SU-DHL-6 (cell line): ENCODE measurements around the gene MOCOS.

Source experiments
- H2AFZ ChIP-seq: fragments of 200-600 bp; sonication (generic); 2 replicates; pipeline ENCODE4 v1.6.1; 2014; ENCODE audit warnings: low read depth, mild to moderate bottlenecking, moderate library complexity, mixed read lengths, antibody characterized with exemption, low read length; ENCODE audit not compliant: severe bottlenecking
- H3F3A ChIP-seq: fragments of 200-600 bp; shearing (Covaris generic); 2 replicates; pipeline ENCODE4 v1.6.0; 2016; ENCODE audit warnings: antibody characterized with exemption, mild to moderate bottlenecking; ENCODE audit not compliant: insufficient read depth
- H3K27ac ChIP-seq: fragments of 200-600 bp; sonication (generic); 2 replicates; pipeline ENCODE4 v1.5.1; 2016; ENCODE audit warnings: low read depth, mild to moderate bottlenecking, low read length, moderate library complexity, mixed read lengths
- H3K27me3 ChIP-seq: fragments of 200-600 bp; sonication (generic), shearing (Covaris generic); 2 replicates; pipeline ENCODE4 v1.6.0; 2014; ENCODE audit warnings: mild to moderate bottlenecking, low read length
- H3K36me3 ChIP-seq: fragments of 200-600 bp; sonication (generic); 2 replicates; pipeline ENCODE4 v1.6.1; 2014; ENCODE audit warnings: mild to moderate bottlenecking, low read length, mixed read lengths
- H3K4me2 ChIP-seq: fragments of 300-600, 200-600 bp; shearing (Covaris generic), sonication (generic); 2 replicates; pipeline ENCODE4 v1.6.0; 2014; ENCODE audit warnings: low read length, low read depth, mild to moderate bottlenecking; ENCODE audit not compliant: poor library complexity, severe bottlenecking
- H3K4me3 ChIP-seq: fragments of 200-600 bp; sonication (generic); 2 replicates; pipeline ENCODE4 v1.5.1; 2014; ENCODE audit warnings: antibody characterized with exemption, low read length, mild to moderate bottlenecking, mixed read lengths; ENCODE audit not compliant: insufficient read depth, poor library complexity, severe bottlenecking
- H3K79me2 ChIP-seq: fragments of 200-600 bp; sonication (generic); 2 replicates; pipeline ENCODE4 v1.6.1; 2014; ENCODE audit warnings: mild to moderate bottlenecking, low read length, moderate library complexity; ENCODE audit not compliant: insufficient read depth
- H3K9ac ChIP-seq: fragments of 200-600 bp; sonication (generic); 2 replicates; pipeline ENCODE4 v1.7.0; 2014; ENCODE audit warnings: mild to moderate bottlenecking, low read length
- H3K9me2 ChIP-seq: fragments of 200-600 bp; sonication (generic); replicated peaks from 2 replicates; pipeline ENCODE4 v1.6.1; 2014; ENCODE audit warnings: low read length; ENCODE audit not compliant: insufficient read depth
- H3K9me3 ChIP-seq: fragments of 200-600 bp; sonication (generic); 2 replicates; pipeline ENCODE4 v1.6.1; 2014; ENCODE audit warnings: low read length, mixed read lengths; ENCODE audit not compliant: insufficient read depth
- H4K20me1 ChIP-seq: fragments of 200-600 bp; sonication (generic); 2 replicates; pipeline ENCODE4 v1.6.1; 2014; ENCODE audit warnings: low read depth, mild to moderate bottlenecking, antibody characterized with exemption, low read length, moderate library complexity, mixed read lengths
- CTCF ChIP-seq: fragments of 200-600 bp; sonication (generic); IDR thresholded peaks from one replicate; pipeline ENCODE4 v1.5.1; 2017; ENCODE audit warnings: antibody characterized with exemption, mild to moderate bottlenecking, low read length, moderate library complexity; ENCODE audit not compliant: insufficient read depth, poor library complexity, severe bottlenecking
- EZH2phosphoT487 ChIP-seq: fragments of 200-600 bp; sonication (generic), shearing (Covaris generic); conservative IDR thresholded peaks from 2 replicates; pipeline ENCODE4 v1.6.1; 2018; ENCODE audit warnings: mild to moderate bottlenecking, antibody characterized with exemption, low read length, moderate library complexity, mixed read lengths

MOCOS gene

GRCh38 chr18:36187193-36187825 is at the start of gene MOCOS:
Gene MOCOS, plus strand, starts transcription at chr18:36187497. Its CDS starts 43 bp downstream, at chr18:36187540.
- Histone ChIP-seq H3K4me2 (peak within 1 kb of the TSS; percentile 46), H3K9me2 (no peaks in the 10 kb centered on the region), H3K9ac (no peak within 1 kb of the TSS; the same call in 1 of the 2 replicates), H3K27ac (no peak within 1 kb of the TSS), H3K4me3 (peak within 1 kb of the TSS; percentile 8), H4K20me1 (no peaks in the 10 kb centered on the region), H3K79me2 (no peaks in the 10 kb centered on the region), H3K9me3 (no peaks in the 10 kb centered on the region), H3K27me3 (no peaks in the 10 kb centered on the region), H3F3A (no peaks in the 10 kb centered on the region), H3K36me3 (no peaks in the 10 kb centered on the region), H2AFZ (peak within 1 kb of the TSS; percentile 58)
- TF ChIP-seq CTCF: no peak
- no peak for TF ChIP-seq EZH2phosphoT487

DNA sequence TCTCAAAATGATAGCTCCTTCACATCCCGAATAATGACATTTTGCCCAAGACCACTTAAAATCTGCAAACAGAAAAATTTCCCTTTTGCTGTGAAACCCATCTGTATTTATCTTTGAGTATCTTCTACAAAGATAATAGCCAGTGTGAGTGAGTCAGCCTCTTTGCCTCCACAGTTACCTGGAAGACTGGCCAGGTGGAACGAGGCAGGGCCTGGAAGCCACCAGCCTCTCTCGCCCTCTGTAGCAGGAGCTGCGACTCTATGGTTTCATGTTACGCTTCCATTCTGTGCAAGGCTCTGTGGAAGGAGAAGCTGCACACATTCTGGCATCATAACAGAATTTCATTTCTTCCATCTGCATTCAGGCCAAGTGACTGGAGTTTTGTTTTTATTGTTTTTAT is 48.1 kb upstream of the MOCOS start:
- Histone ChIP-seq H3K4me3 (no peak overlapping the region), H3K27me3 (no peaks in the 10 kb centered on the region), H4K20me1 (peaks cover 8% of the 10 kb centered on the region; the same call in 1 of the 2 replicates), H3K4me2 (no peak overlapping the region), H3K36me3 (peaks cover 73% of the 10 kb centered on the region; the same call in 1 of the 2 replicates), H3K9ac (no peak overlapping the region), H3K27ac (no peak overlapping the region), H3K9me3 (no peaks in the 10 kb centered on the region), H3K9me2 (no peaks in the 10 kb centered on the region), H2AFZ (no peak overlapping the region), H3K79me2 (peaks cover 18% of the 10 kb centered on the region), H3F3A (no peaks in the 10 kb centered on the region; the same call in 1 of the 2 replicates)
- TF ChIP-seq EZH2phosphoT487 (no peak), CTCF (no peak)

- no peak overlapping the region for H3K4me3 ChIP-seq
- peaks cover 9% of the 10 kb centered on the region for H3F3A ChIP-seq
- peaks cover 74% of the 10 kb centered on the region for H3K36me3 ChIP-seq
- no peak overlapping the region for H3K4me2 ChIP-seq
- no peak overlapping the region for H3K27ac ChIP-seq
- H3K9ac ChIP-seq: no peak overlapping the region
- no peaks in the 10 kb centered on the region for H4K20me1 ChIP-seq
- H3K27me3 ChIP-seq: no peaks in the 10 kb centered on the region
- H2AFZ ChIP-seq: no peak overlapping the region
- peaks cover 2% of the 10 kb centered on the region; the same call in 1 of the 2 replicates for H3K79me2 ChIP-seq
- TF ChIP-seq CTCF: no peak
- TF ChIP-seq EZH2phosphoT487: no peak
- H3K9me3 ChIP-seq: no peaks in the 10 kb centered on the region
- H3K9me2 ChIP-seq: no peaks in the 10 kb centered on the region
These were observed 45.7 kb upstream of the MOCOS start for GRCh38 chr18:36141576-36141975.
